NCI-H2107 treated with DMSO at 0.1 percent for 48 hours (cell line): ENCODE measurements around the gene BRMS1.
"Not testable (repeated sequence)": the region's sequence is repeated elsewhere in the genome, so short reads cannot be mapped to it uniquely, and the experiment has no call there.

Experiments
- DNase-seq: peaks from one replicate; lab custom pipeline; 2025; ENCODE audit not compliant: unreplicated experiment; lab: John Stamatoyannopoulos, UW

BRMS1 gene

GRCh38 chr11:66326261-66327111 is 18.4 kb downstream of the BRMS1 start:
- DNase-seq: no peak

GRCh38 chr11:66325263-66325671 is 19.6 kb downstream of the BRMS1 start:
- DNase-seq: no peak

- DNase-seq: no peak
Measured at GRCh38 chr11:66324664-66325063, 20.2 kb downstream of the BRMS1 start.

GRCh38 chr11:66323684-66324083 is 21.2 kb downstream of the BRMS1 start:
- DNase-seq: no peak

GRCh38 chr11:66322732-66323427 is 22.0 kb downstream of the BRMS1 start:
- DNase-seq: no peak

- no peak for DNase-seq
Measured at GRCh38 chr11:66321606-66322005, 23.3 kb downstream of the BRMS1 start.

GRCh38 chr11:66320748-66321147 is 24.2 kb downstream of the BRMS1 start:
- not testable (repeated sequence) for DNase-seq

- DNase-seq: not testable (repeated sequence)
Measured at GRCh38 chr11:66320289-66320688, 24.6 kb downstream of the BRMS1 start.

- DNase-seq: no peak
Measured at GRCh38 chr11:66318600-66318970, 26.3 kb downstream of the BRMS1 start.

- no peak for DNase-seq
Measured at GRCh38 chr11:66317723-66318599, 26.9 kb downstream of the BRMS1 start.

GRCh38 chr11:66317322-66317722 is 27.6 kb downstream of the BRMS1 start:
- DNase-seq: no peak

- DNase-seq: no peak
Measured at GRCh38 chr11:66316849-66317251, 28.1 kb downstream of the BRMS1 start, which contains the start of gene CD248. Gene CD248, minus strand, starts transcription at chr11:66317044. Its CDS starts 17 bp downstream, at chr11:66317027.

GRCh38 chr11:66315921-66316811 is 28.7 kb downstream of the BRMS1 start:
- DNase-seq: no peak

GRCh38 chr11:66315498-66315885 is 29.4 kb downstream of the BRMS1 start:
- DNase-seq: no peak

- no peak for DNase-seq
Measured at GRCh38 chr11:66314561-66315497, 30.1 kb downstream of the BRMS1 start.

- no peak for DNase-seq
Measured at GRCh38 chr11:66314186-66314501, 30.8 kb downstream of the BRMS1 start.

GRCh38 chr11:66313321-66314185 is 31.4 kb downstream of the BRMS1 start:
- DNase-seq: no peak

- DNase-seq: peak; percentile 83
Measured at GRCh38 chr11:66312549-66313320, 32.2 kb downstream of the BRMS1 start.
